Spinal cord (tissue), 10 donors: ENCODE data around the gene DGKH. TPM values are rescaled to one million over a fixed set of nuclear protein-coding genes. Genes with fewer than 3 reads are reported as not detected.
"Not testable (repeated sequence)": the region's sequence is repeated elsewhere in the genome, so short reads cannot be mapped to it uniquely, and the experiment has no call there.

ENCODE experiments used
- DNase-seq, 6 donors: peaks; one replicate each; pipeline versions ENCODE4 v3.0.0 to v3.0.0-alpha.2; 2013 to 2015; ENCODE audit warnings: low spot score in 6 of 6, low read depth in 4 of 6
- H3K27ac ChIP-seq: one replicate; pipeline ENCODE4 v1.5.1; 2013; ENCODE audit warnings: low read depth, low read length, control low read depth
- H3K27me3 ChIP-seq: one replicate; pipeline ENCODE4 v1.6.1; 2013; ENCODE audit warnings: low read length; ENCODE audit not compliant: control insufficient read depth, insufficient read depth
- H3K36me3 ChIP-seq: one replicate; pipeline ENCODE4 v1.6.1; 2013; ENCODE audit warnings: low read length; ENCODE audit not compliant: control insufficient read depth, insufficient read depth
- H3K4me1 ChIP-seq: one replicate; pipeline ENCODE4 v1.6.1; 2013; ENCODE audit warnings: low read length; ENCODE audit not compliant: control insufficient read depth, insufficient read depth
- H3K4me3 ChIP-seq: one replicate; pipeline ENCODE4 v1.5.1; 2013; ENCODE audit warnings: low read depth, low read length, control low read depth
- H3K9me3 ChIP-seq: one replicate; pipeline ENCODE4 v1.6.1; 2013; ENCODE audit warnings: low read length; ENCODE audit not compliant: control insufficient read depth, insufficient read depth
- WGBS: methylation state at CpG from one replicate; pipeline ENCODE4 v1.1.5; 2013; ENCODE audit warnings: missing lambda C conversion rate; ENCODE audit not compliant: insufficient coverage; 5-methylcytosine and 5-hydroxymethylcytosine counted together
- polyA plus RNA-seq, 2 donors: library from polyadenylated mRNA; unstranded; fragments of 120-200 nt; gene quantifications; one replicate each; pipeline ENCODE4 v1.2.1, GENCODE V29; 2013; ENCODE audit not compliant: insufficient read length in 2 of 2
- total RNA-seq, 2 donors: library from RNA; depleted of rRNA in 1 of 2; stranded (reverse); fragments of 120-200 nt in 1 of 2; fragments of >200 nt in 1 of 2; gene quantifications; one replicate each; pipeline versions ENCODE4 v1.2.3 to v1.2.4, GENCODE V29; 2013 to 2014
- donor health status: healthy.

Gene DGKH
- total and polyA plus RNA-seq, 4 donors = 3.8 to 49.5 (median 6.3) TPM

DNA sequence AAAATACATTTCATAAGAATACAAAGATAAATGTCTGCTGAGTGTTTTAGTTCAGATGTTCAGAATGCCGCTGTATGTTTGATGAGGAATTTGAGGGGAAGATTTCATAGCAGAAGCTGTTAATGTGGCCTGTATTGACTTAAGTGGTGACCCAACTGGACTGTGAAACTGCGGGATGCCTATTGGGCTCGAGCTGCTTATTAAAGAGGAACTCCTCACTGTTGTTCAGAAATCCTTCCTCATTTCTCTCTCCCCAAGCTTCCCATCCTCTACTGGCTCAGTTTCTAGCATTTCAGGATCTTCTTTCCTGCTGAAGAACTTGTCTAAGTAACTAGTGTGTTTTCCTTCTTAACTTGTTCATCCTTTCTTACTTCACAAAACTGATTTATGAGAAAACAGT lies 20.4 kb downstream of the DGKH start:
- H3K27ac ChIP-seq = no peak overlapping the region
- no peaks in the 10 kb centered on the region for H3K4me1 ChIP-seq
- WGBS = no CpG with 5 or more reads among the region's 3 CpGs
- H3K27me3 ChIP-seq = no peaks in the 10 kb centered on the region
- H3K36me3 ChIP-seq = no peaks in the 10 kb centered on the region
- no peaks in the 10 kb centered on the region for H3K9me3 ChIP-seq
- no peak for DNase-seq
- no peak overlapping the region for H3K4me3 ChIP-seq

DNA sequence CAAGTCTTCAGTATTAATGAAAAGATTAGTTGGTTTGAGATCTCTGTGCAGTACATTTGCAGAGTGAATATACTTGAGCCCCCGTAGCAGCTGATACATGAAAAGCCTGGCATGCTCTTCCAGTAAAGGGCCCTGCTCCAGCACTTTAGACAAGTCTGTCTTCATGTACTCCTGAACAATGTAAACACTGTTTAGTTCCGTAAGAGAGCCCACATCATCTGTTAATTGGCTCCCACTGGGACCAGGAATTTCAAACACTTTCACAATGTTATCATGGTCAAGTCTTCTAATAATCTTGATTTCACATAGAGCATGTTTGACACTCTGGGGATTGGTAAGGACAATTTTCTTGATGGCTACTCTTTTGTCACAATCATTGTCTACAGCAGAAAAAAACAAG lies 22.2 kb downstream of the DGKH start:
- H3K4me3 ChIP-seq, H3K4me1 ChIP-seq, H3K9me3 ChIP-seq, H3K27ac ChIP-seq, H3K27me3 ChIP-seq, H3K36me3 ChIP-seq: not testable (repeated sequence)
- DNase-seq = peak in 1 of 6 donors; percentile 6
- WGBS = 78% methylated on average over 1 of the region's 2 CpGs

DNA sequence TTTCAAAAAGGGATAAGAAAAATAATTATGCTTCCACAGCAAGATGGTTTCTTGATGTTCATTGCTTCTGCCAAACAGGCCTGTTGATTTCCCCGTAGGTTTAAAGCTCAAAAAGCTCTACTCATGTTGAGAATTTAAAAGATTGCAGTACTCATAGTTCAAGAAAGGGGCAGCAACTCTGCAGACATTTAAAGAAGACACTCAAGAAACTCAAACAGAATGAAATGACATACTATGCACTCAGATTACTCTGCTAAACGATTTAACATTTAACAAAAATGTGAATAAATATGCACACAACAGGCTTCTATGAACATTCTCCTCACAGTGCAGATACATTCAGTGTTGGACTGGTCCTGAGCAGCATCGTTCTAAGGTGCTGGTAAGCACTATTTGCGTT lies 22.7 kb downstream of the DGKH start:
- H3K4me1 ChIP-seq, H3K36me3 ChIP-seq, H3K27ac ChIP-seq, H3K4me3 ChIP-seq, H3K27me3 ChIP-seq, H3K9me3 ChIP-seq, DNase-seq: not testable (repeated sequence)
- 100% methylated on average over 1 of the region's 4 CpGs for WGBS

DNA sequence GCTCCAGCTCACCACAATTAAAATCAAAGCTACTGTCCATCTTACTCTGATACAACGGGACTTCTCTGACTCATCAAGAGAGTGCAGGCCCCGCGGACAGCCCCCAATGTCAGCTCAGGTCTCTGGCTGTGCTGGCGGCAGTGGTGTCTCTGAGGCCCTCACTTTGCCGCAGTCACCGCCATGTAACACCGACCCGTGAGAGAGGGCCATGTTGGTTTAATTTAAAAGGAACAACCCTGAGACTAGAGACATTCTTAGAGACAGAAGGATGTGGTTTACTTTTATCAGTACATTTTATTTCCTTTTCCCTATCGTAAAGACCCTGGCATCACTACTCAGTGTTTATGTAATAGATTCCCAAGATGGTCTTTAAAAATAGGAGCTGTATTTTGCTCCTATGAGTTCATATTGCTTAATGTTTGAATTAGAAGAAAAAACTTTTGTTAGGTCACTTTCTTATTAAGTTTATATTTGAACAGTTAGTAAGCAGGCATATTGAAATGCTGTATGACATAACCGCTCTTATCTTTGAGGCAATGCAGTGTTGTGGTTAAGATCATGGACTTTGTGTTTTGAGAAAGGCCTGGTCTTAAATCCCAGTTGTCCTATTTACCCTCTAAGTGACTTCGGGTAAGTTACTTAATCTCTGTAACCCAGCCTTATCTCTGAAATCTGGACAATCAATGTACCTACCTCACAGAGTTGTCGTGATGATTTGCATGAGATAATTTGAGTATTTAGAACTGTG lies 23.4 kb downstream of the DGKH start:
- no peaks in the 10 kb centered on the region for H3K4me1 ChIP-seq
- H3K27me3 ChIP-seq = no peaks in the 10 kb centered on the region
- H3K4me3 ChIP-seq = no peak overlapping the region
- no peaks in the 10 kb centered on the region for H3K36me3 ChIP-seq
- no peak overlapping the region for H3K27ac ChIP-seq
- no peaks in the 10 kb centered on the region for H3K9me3 ChIP-seq
- 91% methylated on average over 4 of the region's 12 CpGs for WGBS
- no peak for DNase-seq

DNA sequence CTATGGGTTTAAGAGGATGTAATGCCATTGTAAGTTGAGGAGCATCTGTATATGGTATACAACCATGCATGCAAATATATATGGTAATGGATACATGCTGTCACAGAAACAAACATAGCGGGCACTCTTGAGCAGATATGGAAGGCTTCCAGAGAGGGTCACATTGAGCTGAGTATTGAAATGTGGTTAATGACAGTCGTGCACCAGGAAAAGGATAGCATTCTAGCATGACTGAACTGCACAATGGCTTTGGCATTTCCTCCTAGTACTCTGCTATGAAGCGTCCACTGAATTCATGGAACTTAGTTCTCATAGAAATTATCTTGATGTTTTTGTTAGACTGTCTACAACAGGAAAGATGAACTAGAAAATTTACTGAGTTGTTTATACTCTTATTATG lies 25.2 kb downstream of the DGKH start:
- Histone ChIP-seq H3K27me3 (no peaks in the 10 kb centered on the region), H3K9me3 (no peaks in the 10 kb centered on the region), H3K27ac (no peak overlapping the region), H3K36me3 (no peaks in the 10 kb centered on the region), H3K4me1 (no peaks in the 10 kb centered on the region), H3K4me3 (no peak overlapping the region)
- no peak for DNase-seq
- 94% methylated on average over 2 of the region's 3 CpGs for WGBS

DNA sequence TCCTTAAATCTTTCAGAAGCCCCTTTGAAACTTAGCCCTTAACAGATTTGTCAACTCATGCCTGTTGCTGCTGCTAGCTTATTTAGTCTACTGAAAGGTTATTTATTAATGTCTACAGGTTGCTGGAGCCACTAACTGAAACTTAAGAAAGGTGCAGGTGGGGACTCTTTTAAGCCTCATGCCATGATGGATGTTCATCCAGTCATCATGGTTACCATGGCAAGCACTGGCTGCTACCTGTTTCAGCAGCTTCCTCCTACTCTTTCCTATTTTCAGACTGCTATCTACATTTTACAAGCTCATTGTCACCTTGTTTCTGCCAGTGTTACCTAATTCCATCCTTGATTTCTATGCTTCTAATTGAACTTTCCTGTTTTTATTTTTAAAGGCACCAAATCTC lies 27.1 kb downstream of the DGKH start:
- Histone ChIP-seq H3K27me3 (no peaks in the 10 kb centered on the region), H3K4me1 (no peaks in the 10 kb centered on the region), H3K36me3 (no peaks in the 10 kb centered on the region), H3K27ac (no peak overlapping the region), H3K4me3 (no peak overlapping the region), H3K9me3 (no peaks in the 10 kb centered on the region)
- no peak for DNase-seq

DNA sequence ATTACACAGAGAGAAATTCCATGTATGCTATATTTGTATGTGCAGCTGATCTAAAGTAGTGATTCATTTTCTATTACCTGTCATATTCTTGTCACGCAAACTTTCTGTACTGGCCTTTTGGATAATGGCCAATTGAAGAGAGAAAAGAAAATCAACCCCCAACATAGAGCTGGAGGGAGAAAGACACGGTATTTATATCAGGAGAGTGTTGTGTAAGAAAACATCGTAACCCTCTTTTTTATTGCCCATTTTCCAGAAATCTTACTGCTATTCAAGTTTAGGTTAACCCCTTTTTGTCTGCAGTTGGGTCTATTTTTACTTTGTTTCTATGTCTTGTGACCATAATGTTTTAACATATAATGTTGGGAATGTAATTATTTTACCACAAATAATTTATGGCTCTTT lies 27.9 kb downstream of the DGKH start:
- H3K27ac ChIP-seq = no peak overlapping the region
- H3K4me1 ChIP-seq = no peaks in the 10 kb centered on the region
- DNase-seq = no peak
- H3K9me3 ChIP-seq = no peaks in the 10 kb centered on the region
- no peaks in the 10 kb centered on the region for H3K36me3 ChIP-seq
- no peak overlapping the region for H3K4me3 ChIP-seq
- H3K27me3 ChIP-seq = no peaks in the 10 kb centered on the region
- WGBS = no CpG with 5 or more reads among the region's 3 CpGs

DNA sequence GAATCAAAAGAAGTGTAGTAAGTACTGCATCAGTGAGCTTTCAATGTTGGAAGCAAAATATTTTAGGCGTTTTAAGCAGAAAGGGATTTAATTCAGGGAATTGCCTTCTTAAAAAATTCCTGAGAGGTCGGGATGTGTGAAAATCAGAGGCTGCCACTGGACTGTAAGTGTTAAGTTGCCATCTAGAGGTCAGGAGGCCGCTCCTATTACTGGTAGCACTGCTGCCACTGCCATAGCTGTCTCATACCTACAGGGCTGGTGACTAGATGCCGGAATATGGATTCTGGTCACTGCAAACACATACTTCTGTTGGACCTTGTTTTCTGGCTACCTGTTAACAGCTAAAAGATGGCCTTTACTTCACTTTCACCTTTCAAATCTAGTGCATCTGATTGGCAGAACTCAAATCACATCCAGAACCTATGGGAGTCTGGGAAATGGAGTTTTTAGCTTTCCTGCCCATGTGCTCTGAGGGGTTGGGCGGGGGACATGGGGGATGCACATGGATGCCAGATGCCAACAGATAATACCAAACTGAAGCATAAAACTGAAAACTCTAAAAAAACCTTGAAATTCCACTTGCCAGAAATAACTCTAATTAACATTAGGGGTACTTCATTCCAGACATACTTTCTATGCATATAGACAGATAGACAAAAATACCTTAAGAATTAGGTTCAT lies 29.8 kb downstream of the DGKH start:
- 92% methylated on average over 4 of the region's 5 CpGs for WGBS
- no peak for DNase-seq

DNA sequence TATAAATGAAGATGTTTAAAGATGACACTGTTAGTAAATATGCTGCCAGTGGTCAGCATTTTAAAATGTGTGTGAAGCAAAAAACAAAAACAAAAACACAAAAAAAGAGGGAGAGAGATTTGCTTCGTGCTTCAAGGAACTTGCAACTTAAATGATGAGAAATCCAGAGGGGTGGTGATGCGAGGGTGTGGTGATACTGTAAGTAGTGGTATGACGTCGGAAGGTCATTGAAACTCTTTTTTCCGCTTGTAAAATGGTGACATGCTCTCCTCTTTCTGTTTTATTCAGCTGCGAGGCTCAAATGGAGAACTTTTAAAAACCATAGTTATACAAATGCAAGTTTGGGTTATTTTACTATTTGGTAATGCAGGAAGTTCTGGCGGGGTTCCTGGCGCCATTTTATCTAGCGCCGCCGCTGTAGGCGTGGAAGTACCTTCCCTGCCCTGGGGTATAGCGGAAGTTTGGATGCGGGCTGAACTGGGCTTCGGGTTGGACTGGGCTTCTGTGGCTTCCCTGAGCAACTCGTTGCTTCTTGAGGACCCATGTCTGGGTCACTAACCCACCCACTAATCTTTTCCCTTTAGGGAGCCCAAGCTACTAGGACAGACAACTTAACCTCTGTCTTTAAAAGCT lies 34.8 kb downstream of the DGKH start:
- peaks cover 2% of the 10 kb centered on the region for H3K9me3 ChIP-seq
- H3K27me3 ChIP-seq = no peaks in the 10 kb centered on the region
- no peaks in the 10 kb centered on the region for H3K36me3 ChIP-seq
- WGBS = 97% methylated on average over 14 of the region's 16 CpGs
- H3K27ac ChIP-seq = no peak overlapping the region
- no peaks in the 10 kb centered on the region for H3K4me1 ChIP-seq
- no peak overlapping the region for H3K4me3 ChIP-seq
- DNase-seq = no peak

More for the DNA sequence above, 29.8 kb downstream of the DGKH start:
- Histone ChIP-seq H3K9me3 (peaks cover 2% of the 10 kb centered on the region), H3K4me1 (no peaks in the 10 kb centered on the region), H3K4me3 (no peak overlapping the region), H3K27ac (no peak overlapping the region), H3K27me3 (no peaks in the 10 kb centered on the region), H3K36me3 (no peaks in the 10 kb centered on the region)

DNA sequence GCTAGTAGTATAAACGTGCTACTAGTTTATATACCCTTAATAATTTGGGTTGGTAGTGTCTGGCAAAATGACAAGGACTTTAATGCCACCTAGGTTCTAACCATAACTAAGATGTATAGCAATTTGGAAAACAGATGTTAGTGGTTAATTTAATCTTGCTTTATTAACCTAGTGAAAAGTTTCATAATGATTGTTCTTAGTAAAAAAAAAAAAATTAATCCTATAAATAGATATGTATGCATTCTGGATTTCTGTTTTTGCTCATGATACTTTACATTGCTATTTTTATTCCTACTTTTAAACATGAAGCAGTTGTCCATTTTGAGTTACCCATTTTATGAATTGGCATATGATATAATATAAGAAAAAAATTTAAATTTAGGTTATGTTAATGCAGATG lies 36.3 kb downstream of the DGKH start:
- no peaks in the 10 kb centered on the region for H3K27me3 ChIP-seq
- DNase-seq = no peak
- no CpG with 5 or more reads among the region's 1 CpG for whole genome bisulfite sequencing
- no peak overlapping the region for H3K4me3 ChIP-seq
- peaks cover 2% of the 10 kb centered on the region for H3K9me3 ChIP-seq
- H3K27ac ChIP-seq = no peak overlapping the region
- no peaks in the 10 kb centered on the region for H3K36me3 ChIP-seq
- H3K4me1 ChIP-seq = no peaks in the 10 kb centered on the region
